Measurements from ENCODE around the gene AGBL2. TPM values are rescaled to one million over a fixed set of nuclear protein-coding genes. Genes with fewer than 3 reads are reported as not detected.

Gene AGBL2
- total and polyA plus RNA-seq, 9 of the 15 experiments (the other 6 are each of a cell fraction or from before 2014, with no cell fraction given) = 0.57 to 6.5 (median 1.3) TPM

DNA sequence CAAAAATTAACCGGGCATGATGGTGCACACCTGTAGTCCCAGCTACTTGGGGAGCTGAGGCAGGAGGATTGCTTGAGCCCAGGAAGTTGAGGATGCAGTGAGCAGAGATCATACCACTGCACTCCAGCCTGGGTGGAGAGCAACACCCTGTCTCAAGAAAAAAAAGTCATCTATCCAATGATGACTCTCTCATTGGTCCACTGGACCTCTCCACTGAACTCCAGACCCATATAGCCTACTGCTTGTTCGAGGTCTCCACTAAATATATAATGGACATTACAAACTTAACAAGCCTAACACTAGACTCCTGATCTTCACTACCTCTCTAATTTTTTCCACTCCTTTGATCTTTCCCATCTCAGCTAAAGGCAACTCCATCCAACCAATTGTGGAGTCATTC lies 39.3 kb downstream of the AGBL2 start:
- no peak for TF ChIP-seq EP300 (IDR thresholded peaks at IDR 0.05; ENCODE audit: low read length)
- no peak for TF ChIP-seq CREBBP (IDR thresholded peaks at IDR 0.05; ENCODE audit: low read depth, low read length)
- TF ChIP-seq, protein P1, sequence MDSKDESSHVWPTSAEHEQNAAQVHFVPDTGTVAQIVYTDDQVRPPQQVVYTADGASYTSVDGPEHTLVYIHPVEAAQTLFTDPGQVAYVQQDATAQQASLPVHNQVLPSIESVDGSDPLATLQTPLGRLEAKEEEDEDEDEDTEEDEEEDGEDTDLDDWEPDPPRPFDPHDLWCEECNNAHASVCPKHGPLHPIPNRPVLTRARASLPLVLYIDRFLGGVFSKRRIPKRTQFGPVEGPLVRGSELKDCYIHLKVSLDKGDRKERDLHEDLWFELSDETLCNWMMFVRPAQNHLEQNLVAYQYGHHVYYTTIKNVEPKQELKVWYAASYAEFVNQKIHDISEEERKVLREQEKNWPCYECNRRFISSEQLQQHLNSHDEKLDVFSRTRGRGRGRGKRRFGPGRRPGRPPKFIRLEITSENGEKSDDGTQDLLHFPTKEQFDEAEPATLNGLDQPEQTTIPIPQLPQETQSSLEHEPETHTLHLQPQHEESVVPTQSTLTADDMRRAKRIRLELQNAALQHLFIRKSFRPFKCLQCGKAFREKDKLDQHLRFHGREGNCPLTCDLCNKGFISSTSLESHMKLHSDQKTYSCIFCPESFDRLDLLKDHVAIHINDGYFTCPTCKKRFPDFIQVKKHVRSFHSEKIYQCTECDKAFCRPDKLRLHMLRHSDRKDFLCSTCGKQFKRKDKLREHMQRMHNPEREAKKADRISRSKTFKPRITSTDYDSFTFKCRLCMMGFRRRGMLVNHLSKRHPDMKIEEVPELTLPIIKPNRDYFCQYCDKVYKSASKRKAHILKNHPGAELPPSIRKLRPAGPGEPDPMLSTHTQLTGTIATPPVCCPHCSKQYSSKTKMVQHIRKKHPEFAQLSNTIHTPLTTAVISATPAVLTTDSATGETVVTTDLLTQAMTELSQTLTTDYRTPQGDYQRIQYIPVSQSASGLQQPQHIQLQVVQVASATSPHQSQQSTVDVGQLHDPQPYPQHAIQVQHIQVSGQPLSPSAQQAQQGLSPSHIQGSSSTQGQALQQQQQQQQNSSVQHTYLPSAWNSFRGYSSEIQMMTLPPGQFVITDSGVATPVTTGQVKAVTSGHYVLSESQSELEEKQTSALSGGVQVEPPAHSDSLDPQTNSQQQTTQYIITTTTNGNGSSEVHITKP (IDR thresholded peaks at IDR 0.05; ENCODE audit: partially characterized antibody) = peak; percentile 64
- TF ChIP-seq, protein P2, sequence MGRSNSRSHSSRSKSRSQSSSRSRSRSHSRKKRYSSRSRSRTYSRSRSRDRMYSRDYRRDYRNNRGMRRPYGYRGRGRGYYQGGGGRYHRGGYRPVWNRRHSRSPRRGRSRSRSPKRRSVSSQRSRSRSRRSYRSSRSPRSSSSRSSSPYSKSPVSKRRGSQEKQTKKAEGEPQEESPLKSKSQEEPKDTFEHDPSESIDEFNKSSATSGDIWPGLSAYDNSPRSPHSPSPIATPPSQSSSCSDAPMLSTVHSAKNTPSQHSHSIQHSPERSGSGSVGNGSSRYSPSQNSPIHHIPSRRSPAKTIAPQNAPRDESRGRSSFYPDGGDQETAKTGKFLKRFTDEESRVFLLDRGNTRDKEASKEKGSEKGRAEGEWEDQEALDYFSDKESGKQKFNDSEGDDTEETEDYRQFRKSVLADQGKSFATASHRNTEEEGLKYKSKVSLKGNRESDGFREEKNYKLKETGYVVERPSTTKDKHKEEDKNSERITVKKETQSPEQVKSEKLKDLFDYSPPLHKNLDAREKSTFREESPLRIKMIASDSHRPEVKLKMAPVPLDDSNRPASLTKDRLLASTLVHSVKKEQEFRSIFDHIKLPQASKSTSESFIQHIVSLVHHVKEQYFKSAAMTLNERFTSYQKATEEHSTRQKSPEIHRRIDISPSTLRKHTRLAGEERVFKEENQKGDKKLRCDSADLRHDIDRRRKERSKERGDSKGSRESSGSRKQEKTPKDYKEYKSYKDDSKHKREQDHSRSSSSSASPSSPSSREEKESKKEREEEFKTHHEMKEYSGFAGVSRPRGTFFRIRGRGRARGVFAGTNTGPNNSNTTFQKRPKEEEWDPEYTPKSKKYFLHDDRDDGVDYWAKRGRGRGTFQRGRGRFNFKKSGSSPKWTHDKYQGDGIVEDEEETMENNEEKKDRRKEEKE (IDR thresholded peaks at IDR 0.05; ENCODE audit: borderline replicate concordance in 1 of 2, control insufficient read depth in 1 of 2, low read depth in 2 of 2, low read length in 1 of 2) = no peak
- TF ChIP-seq ZBED1 (IDR thresholded peaks at IDR 0.05) = no peak
- ATAC-seq (no peak), FAIRE-seq (no peak), DNase-seq (ENCODE audit: extremely low read depth in 1 of 4, low spot score in 3 of 4) (no peak)
- in situ Hi-C loops (cut with MboI) (no loop called here), intact Hi-C loops (cut with micrococcal nuclease) (no loop called here)
- Histone ChIP-seq H3K9ac (ENCODE audit: insufficient read depth in 1 of 2, low read depth in 2 of 2, low read length in 2 of 2) (no peak overlapping the region), H3K27ac (ENCODE audit: extremely low read depth, low read depth, low read length) (no peak overlapping the region), H3K9me1 (ENCODE audit: control insufficient read depth, insufficient read depth, low read length) (no peaks in the 10 kb centered on the region), H3K4me3 (no peak overlapping the region), H2AFZ (ENCODE audit: low read depth, low read length) (no peak overlapping the region), H3K27me3 (ENCODE audit: control insufficient read depth in 2 of 2, insufficient read depth in 2 of 2, low read length in 2 of 2) (no peaks in the 10 kb centered on the region), H3K4me1 (replicated peaks in 1 of 2; ENCODE audit: control insufficient read depth in 2 of 2, insufficient read depth in 2 of 2, low read length in 2 of 2) (peaks cover 5 to 20% of the 10 kb centered on the region in 2 experiments; a peak in 4 of 5 replicates), H3K4me2 (ENCODE audit: insufficient read depth, low read length) (no peak overlapping the region), H3K9me3 (replicated peaks; ENCODE audit: control insufficient read depth, insufficient read depth, low read depth, low read length) (no peaks in the 10 kb centered on the region), H3K36me3 (ENCODE audit: control insufficient read depth, insufficient read depth, low read length) (no peaks in the 10 kb centered on the region), H4K20me1 (replicated peaks; ENCODE audit: control insufficient read depth, insufficient read depth, low read length) (no peaks in the 10 kb centered on the region), H3K79me2 (ENCODE audit: control insufficient read depth, insufficient read depth, low read length) (no peaks in the 10 kb centered on the region)
- WGBS (ENCODE audit: insufficient coverage, low coverage, missing lambda C conversion rate) = 12% methylated on average over 2 of the region's 2 CpGs
- POLR2A ChIA-PET = interaction anchor here (0.6 kb wide), 1 partner anchor 26 kb away, joined by 3 read pairs; no protein-coding TSS in a partner anchor
- BruUV-seq (replicated peaks) = no TSS peak
- CTCF ChIA-PET (ENCODE audit: low intra/inter-chr PET ratio) = no interaction called here

Data from K562 (cell line).